ENCODE data around the gene ID2.

DNA sequence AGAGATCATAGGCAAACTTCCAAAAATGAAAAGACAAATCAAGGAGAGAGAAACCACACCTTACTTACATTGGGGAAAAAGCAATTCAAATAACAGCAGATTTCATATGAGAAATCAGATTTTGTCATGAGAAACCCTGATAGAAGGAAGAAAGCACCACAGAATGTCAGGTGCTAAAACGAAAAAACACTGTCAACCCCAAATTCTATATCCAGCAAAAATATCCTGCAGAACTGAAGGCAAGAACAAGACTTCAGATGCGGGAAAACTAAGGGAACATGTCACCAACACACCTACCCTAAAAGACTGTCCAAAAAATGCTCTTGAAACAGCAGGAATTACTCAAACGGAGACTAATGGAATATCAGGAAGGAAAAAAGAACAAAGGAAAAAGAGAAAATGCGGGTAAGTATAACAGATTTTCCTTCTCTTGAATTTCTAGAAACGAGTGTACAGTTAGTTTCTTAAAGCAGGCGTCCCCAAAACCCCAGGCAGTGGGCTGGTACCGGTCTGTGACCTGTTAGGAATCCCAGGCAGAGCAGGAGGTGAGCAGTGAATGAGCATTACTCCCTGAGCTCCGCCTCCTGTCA is 7.3 kb upstream of the ID2 start:
- TF ChIP-seq CTCF (conservative IDR thresholded peaks at IDR 0.05; ENCODE audit: low read depth, low read length) (no peak), EZH2 (IDR thresholded peaks at IDR 0.05; ENCODE audit: borderline replicate concordance, low read depth, low read length, poor library complexity, severe bottlenecking) (no peak)
